GM12878 (cell line): ENCODE results near the gene TGFB1I1.
"Not testable (repeated sequence)": the region's sequence is repeated elsewhere in the genome, so short reads cannot be mapped to it uniquely, and the experiment has no call there.

Experiments used
- CREB1 ChIP-seq: IDR thresholded peaks from 2 replicates; pipeline ENCODE4 v1.6.1; 2012; ENCODE audit warnings: low read depth, mild to moderate bottlenecking, inconsistent platforms
- EZH2 ChIP-seq: IDR thresholded peaks from 2 replicates; pipeline ENCODE4 v1.6.1; 2012; ENCODE audit warnings: low read depth, mild to moderate bottlenecking, control low read depth, inconsistent platforms, low read length, borderline replicate concordance; ENCODE audit not compliant: control insufficient read depth
- KDM1A ChIP-seq: fragments of 200-600 bp; sonication (generic); IDR thresholded peaks from 2 replicates; pipeline ENCODE4 v1.6.1; 2016; ENCODE audit warnings: borderline replicate concordance
- MYC ChIP-seq: IDR thresholded peaks from 2 replicates; pipeline ENCODE4 v1.6.1; 2011; ENCODE audit warnings: mild to moderate bottlenecking, low read length, moderate library complexity, inconsistent platforms; ENCODE audit not compliant: insufficient read depth, insufficient replicate concordance, insufficient read length, severe bottlenecking
- TF ChIP-seq, protein P1 (sequence below): IDR thresholded peaks from 2 replicates; pipeline ENCODE4 v1.6.1; 2011; ENCODE audit warnings: low read depth, mild to moderate bottlenecking, low read length, moderate library complexity, borderline replicate concordance; ENCODE audit errors: extremely low read depth

- TF ChIP-seq KDM1A, EZH2, CREB1, MYC: not testable (repeated sequence)
- TF ChIP-seq, protein P1, sequence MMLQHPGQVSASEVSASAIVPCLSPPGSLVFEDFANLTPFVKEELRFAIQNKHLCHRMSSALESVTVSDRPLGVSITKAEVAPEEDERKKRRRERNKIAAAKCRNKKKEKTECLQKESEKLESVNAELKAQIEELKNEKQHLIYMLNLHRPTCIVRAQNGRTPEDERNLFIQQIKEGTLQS, result not testable (repeated sequence)
Measured at GRCh38 chr16:31484048-31484447, 12.1 kb downstream of the TGFB1I1 start.
